ENCODE results near the gene LRRC27.
"Not testable (repeated sequence)": the region's sequence is repeated elsewhere in the genome, so short reads cannot be mapped to it uniquely, and the experiment has no call there.

Gene LRRC27

GRCh38 chr10:132339276-132339675, 7.3 kb downstream of the LRRC27 start:
- DNase-seq, result no peak

GRCh38 chr10:132341017-132341416, 9.0 kb downstream of the LRRC27 start:
- DNase-seq, result no peak

- DNase-seq, result no peak
Observed at GRCh38 chr10:132341781-132342180, 9.8 kb downstream of the LRRC27 start.

GRCh38 chr10:132342553-132342952, 10.6 kb downstream of the LRRC27 start:
- DNase-seq, result no peak

GRCh38 chr10:132344386-132344785, 12.4 kb downstream of the LRRC27 start:
- DNase-seq, result no peak

GRCh38 chr10:132345345-132345744, 13.4 kb downstream of the LRRC27 start:
- no peak for DNase-seq

GRCh38 chr10:132346806-132347205, 14.8 kb downstream of the LRRC27 start:
- DNase-seq, result no peak

GRCh38 chr10:132347211-132347930, 15.4 kb downstream of the LRRC27 start:
- no peak for DNase-seq

- DNase-seq, result no peak
Observed at GRCh38 chr10:132347931-132348267, 15.9 kb downstream of the LRRC27 start.

- DNase-seq, result no peak
Observed at GRCh38 chr10:132349766-132350165, 17.8 kb downstream of the LRRC27 start.

GRCh38 chr10:132350391-132350790, 18.4 kb downstream of the LRRC27 start:
- DNase-seq, result no peak

GRCh38 chr10:132350946-132351345, 19.0 kb downstream of the LRRC27 start:
- no peak for DNase-seq

- DNase-seq, result no peak
Observed at GRCh38 chr10:132351611-132352010, 19.6 kb downstream of the LRRC27 start.

- DNase-seq, result not testable (repeated sequence)
Observed at GRCh38 chr10:132352462-132353308, 20.7 kb downstream of the LRRC27 start.

- no peak for DNase-seq
Observed at GRCh38 chr10:132353456-132354355, 21.7 kb downstream of the LRRC27 start.

GRCh38 chr10:132354356-132355094, 22.5 kb downstream of the LRRC27 start:
- no peak for DNase-seq

- DNase-seq, result no peak
Observed at GRCh38 chr10:132355297-132355696, 23.3 kb downstream of the LRRC27 start.

- DNase-seq, result no peak
Observed at GRCh38 chr10:132355754-132356153, 23.8 kb downstream of the LRRC27 start.

GRCh38 chr10:132356621-132357195, 24.7 kb downstream of the LRRC27 start:
- no peak for DNase-seq

- no peak for DNase-seq
Observed at GRCh38 chr10:132357286-132358058, 25.5 kb downstream of the LRRC27 start.

GRCh38 chr10:132359305-132360040, 27.5 kb downstream of the LRRC27 start:
- no peak for DNase-seq
